HepG2 (cell line): ENCODE measurements around the gene RPL36AL. TPM values are rescaled to one million over a fixed set of nuclear protein-coding genes. Genes with fewer than 3 reads are reported as not detected.
A peak's percentile ranks its signal among the peaks of the same experiment; 100 is the strongest.

Experiments used
- AHR ChIP-seq: IDR thresholded peaks from 2 replicates; pipeline ENCODE4 v1.6.1; 2018; ENCODE audit warnings: missing genetic modification reagents, missing compliant biosample characterization
- ARNTL ChIP-seq: sonication (generic); formaldehyde crosslinking; IDR thresholded peaks from 2 replicates; pipeline ENCODE4 v1.4.0; 2020; ENCODE audit warnings: mild to moderate bottlenecking, missing genetic modification reagents
- ATF6 ChIP-seq: sonication (generic); formaldehyde crosslinking; conservative IDR thresholded peaks from 2 replicates; pipeline ENCODE4 v1.4.0; 2020; ENCODE audit warnings: missing genetic modification reagents
- BRF2 ChIP-seq: sonication (generic); formaldehyde crosslinking; IDR thresholded peaks from 2 replicates; pipeline ENCODE4 v1.8.1; 2022; ENCODE audit warnings: mild to moderate bottlenecking, missing genetic modification reagents
- E2F1 ChIP-seq: sonication (generic); formaldehyde crosslinking; IDR thresholded peaks from 2 replicates; pipeline ENCODE4 v1.5.0; 2020; ENCODE audit warnings: missing genetic modification reagents
- EEA1 ChIP-seq: sonication (generic); formaldehyde crosslinking; IDR thresholded peaks from 2 replicates; pipeline ENCODE4 v1.5.1; 2020; ENCODE audit warnings: mild to moderate bottlenecking, missing genetic modification reagents, borderline replicate concordance
- FOXO1 ChIP-seq: sonication (generic); formaldehyde crosslinking; IDR thresholded peaks from 2 replicates; pipeline ENCODE4 v1.4.0; 2020; ENCODE audit warnings: missing genetic modification reagents
- LCORL ChIP-seq, 2 experiments: fragments of 450-650 bp in 1 of 2; sonication (generic) in 1 of 2; formaldehyde crosslinking in 1 of 2; IDR thresholded peaks; 2 replicates each; pipeline versions ENCODE4 v1.5.0 to v1.6.1; 2017 to 2020; ENCODE audit warnings: antibody characterized with exemption in 1 of 2, missing genetic modification reagents in 1 of 2
- MXD3 ChIP-seq: IDR thresholded peaks from 2 replicates; pipeline ENCODE4 v1.6.1; 2016; ENCODE audit warnings: mild to moderate bottlenecking, missing biosample characterization, missing genetic modification reagents
- NFATC3 ChIP-seq: sonication (generic); formaldehyde crosslinking; IDR thresholded peaks from 2 replicates; pipeline ENCODE4 v1.5.1; 2020; ENCODE audit warnings: mild to moderate bottlenecking, missing genetic modification reagents
- NFE2L1 ChIP-seq: sonication (generic); formaldehyde crosslinking; IDR thresholded peaks from 2 replicates; pipeline ENCODE4 v1.4.0; 2020; ENCODE audit warnings: missing genetic modification reagents, mild to moderate bottlenecking, borderline replicate concordance
- NKX3-1 ChIP-seq: sonication (generic); formaldehyde crosslinking; IDR thresholded peaks from 2 replicates; pipeline ENCODE4 v1.5.0; 2020; ENCODE audit warnings: missing genetic modification reagents
- PHB2 ChIP-seq: fragments of 450-650 bp; IDR thresholded peaks from 2 replicates; pipeline ENCODE4 v1.6.1; 2018; ENCODE audit not compliant: partially characterized antibody
- POGZ ChIP-seq: sonication (generic); formaldehyde crosslinking; IDR thresholded peaks from 2 replicates; pipeline ENCODE4 v1.4.0; 2020; ENCODE audit warnings: mild to moderate bottlenecking, missing genetic modification reagents
- RAD51 ChIP-seq: fragments of 450-650 bp; IDR thresholded peaks from 2 replicates; pipeline ENCODE4 v1.6.1; 2016; ENCODE audit warnings: borderline replicate concordance
- RFX3 ChIP-seq: IDR thresholded peaks from 2 replicates; pipeline ENCODE4 v1.6.1; 2016; ENCODE audit warnings: missing biosample characterization, missing genetic modification reagents
- SRSF1 ChIP-seq: fragments of 200-400 bp; formaldehyde crosslinking; optimal IDR thresholded peaks from 2 replicates; pipeline ENCODE3; 2017; ENCODE audit warnings: mild to moderate bottlenecking, low read depth, low read length, moderate library complexity
- TP53 ChIP-seq: sonication (generic); formaldehyde crosslinking; conservative IDR thresholded peaks from 2 replicates; pipeline ENCODE4 v1.4.0; 2020; ENCODE audit warnings: missing genetic modification reagents
- ZFX ChIP-seq: sonication (generic); formaldehyde crosslinking; IDR thresholded peaks from 2 replicates; pipeline ENCODE4 v1.4.0; 2020; ENCODE audit warnings: mild to moderate bottlenecking, low read depth, missing genetic modification reagents, moderate library complexity
- ZNF460 ChIP-seq: sonication (generic); formaldehyde crosslinking; IDR thresholded peaks from 2 replicates; pipeline ENCODE4 v1.5.1; 2020; ENCODE audit warnings: missing genetic modification reagents, mild to moderate bottlenecking, borderline replicate concordance
- ZNF639 ChIP-seq: conservative IDR thresholded peaks from 2 replicates; pipeline ENCODE4 v1.6.1; 2018; ENCODE audit warnings: missing genetic modification reagents
- ZNF709 ChIP-seq: sonication (generic); formaldehyde crosslinking; IDR thresholded peaks from 2 replicates; pipeline ENCODE4 v1.5.0; 2020; ENCODE audit warnings: mild to moderate bottlenecking, missing genetic modification reagents
- polyA plus RNA-seq, 8 experiments: library from polyadenylated mRNA; depleted of rRNA in 3 of 8; stranded (reverse) in 7 of 8; unstranded in 1 of 8; fragments of >200 nt; fragmentation: Illumina TruSeq in 4 of 8; extraction: Trizol in 4 of 8; gene quantifications; 2 replicates each; pipeline versions ENCODE4 v1.2.1 to v1.2.3, GENCODE V29; 2011 to 2016; ENCODE audit warnings: low read depth in 4 of 8, missing spikeins in 1 of 8, mixed read lengths in 1 of 8; ENCODE audit not compliant: insufficient read depth in 1 of 8
- total RNA-seq, 5 experiments: library from RNA; depleted of rRNA; stranded (reverse); fragments of >200 nt; fragmentation: Illumina TruSeq; extraction: Trizol; gene quantifications; 2 replicates each; pipeline ENCODE4 v1.2.3, GENCODE V29; 2016; ENCODE audit warnings: low read depth in 1 of 5

Gene RPL36AL
- total and polyA plus RNA-seq, 2 of the 13 experiments (the other 11 are each of a cell fraction or from before 2014, with no cell fraction given), result 90.0 to 294 TPM

- TF ChIP-seq SRSF1 (no peak), ZFX (CRISPR knock-in tag) (peak; percentile 82), ZNF460 (peak; percentile 70; the same call in 1 of the 2 replicates), ATF6 (CRISPR knock-in tag) (0 out of 2 replicates have a peak, but pooled peaks have one; percentile 39), MXD3 (CRISPR knock-in tag) (peak; percentile 82), BRF2 (no peak), ARNTL (CRISPR knock-in tag) (no peak), E2F1 (CRISPR knock-in tag) (peak; percentile 95), NKX3-1 (CRISPR knock-in tag) (no peak), ZNF639 (peak; percentile 92), TP53 (CRISPR knock-in tag) (no peak), AHR (CRISPR knock-in tag) (peak; percentile 44; the same call in 1 of the 2 replicates), FOXO1 (CRISPR knock-in tag) (peak; percentile 6; the same call in 1 of the 2 replicates), EEA1 (CRISPR knock-in tag) (no peak), RFX3 (no peak), NFE2L1 (CRISPR knock-in tag) (no peak), ZNF709 (CRISPR knock-in tag) (peak; percentile 10; the same call in 1 of the 2 replicates), PHB2 (no peak), RAD51 (no peak), NFATC3 (CRISPR knock-in tag) (peak; percentile 77; the same call in 1 of the 2 replicates), LCORL (IDR thresholded peaks at IDR 0.05) (no peak), LCORL (CRISPR knock-in tag; IDR thresholded peaks at IDR 0.05) (no peak; the same call in 1 of the 2 replicates), POGZ (CRISPR knock-in tag) (peak; percentile 83)
These were observed 21.7 kb downstream of the RPL36AL start, which contains the start of gene LRR1 (continued) for GRCh38 chr14:49598485-49599300.
